DOHH2 (cell line): ENCODE results near the gene SENP1.

Experiments used
- H3F3A ChIP-seq: fragments of 200-600 bp; sonication (generic), shearing (Covaris generic); 2 replicates; pipeline ENCODE4 v1.6.0; 2016; ENCODE audit warnings: antibody characterized with exemption, mild to moderate bottlenecking; ENCODE audit not compliant: control insufficient read depth, insufficient read depth
- H3K27ac ChIP-seq: fragments of 200-600 bp; sonication (generic); 2 replicates; pipeline ENCODE4 v1.5.1; 2014; ENCODE audit warnings: low read depth, mild to moderate bottlenecking, low read length, moderate library complexity
- H3K27me3 ChIP-seq: fragments of 200-600 bp; sonication (generic); 2 replicates; pipeline ENCODE4 v1.6.1; 2014; ENCODE audit warnings: mild to moderate bottlenecking, low read length, mixed read lengths; ENCODE audit not compliant: control insufficient read depth
- H3K36me3 ChIP-seq: fragments of 200-600 bp; sonication (generic); 2 replicates; pipeline ENCODE4 v1.6.1; 2014; ENCODE audit warnings: mild to moderate bottlenecking, low read length, moderate library complexity, mixed read lengths; ENCODE audit not compliant: control insufficient read depth
- H3K4me1 ChIP-seq: fragments of 200-600 bp; sonication (generic); 2 replicates; pipeline ENCODE4 v1.6.1; 2014; ENCODE audit warnings: mild to moderate bottlenecking, low read length, mixed read lengths; ENCODE audit not compliant: control insufficient read depth
- H3K4me2 ChIP-seq: fragments of 200-600 bp; sonication (generic); 2 replicates; pipeline ENCODE4 v1.6.0; 2014; ENCODE audit warnings: mild to moderate bottlenecking, low read length, moderate library complexity
- H3K4me3 ChIP-seq: fragments of 200-600 bp; sonication (generic); 2 replicates; pipeline ENCODE4 v1.5.1; 2014; ENCODE audit warnings: mild to moderate bottlenecking, low read length, mixed read lengths
- H3K79me2 ChIP-seq: fragments of 200-600 bp; sonication (generic); 2 replicates; pipeline ENCODE4 v1.6.1; 2014; ENCODE audit warnings: mild to moderate bottlenecking, low read length, mixed read lengths; ENCODE audit not compliant: control insufficient read depth
- H3K9me2 ChIP-seq: fragments of 200-600 bp; sonication (generic); replicated peaks from 2 replicates; pipeline ENCODE4 v1.6.1; 2014; ENCODE audit warnings: mild to moderate bottlenecking, low read length, mixed read lengths; ENCODE audit not compliant: control insufficient read depth
- H3K9me3 ChIP-seq: fragments of 200-600 bp; sonication (generic); 2 replicates; pipeline ENCODE4 v1.6.1; 2014; ENCODE audit warnings: antibody characterized with exemption, low read length, mixed read lengths; ENCODE audit not compliant: control insufficient read depth, insufficient read depth
- H4K20me1 ChIP-seq: fragments of 200-600 bp; sonication (generic); 2 replicates; pipeline ENCODE4 v1.6.0; 2014; ENCODE audit warnings: low read depth, mild to moderate bottlenecking, antibody characterized with exemption, low read length, moderate library complexity; ENCODE audit not compliant: control insufficient read depth, insufficient read depth
- CTCF ChIP-seq: fragments of 200-600 bp; sonication (generic); IDR thresholded peaks from one replicate; pipeline ENCODE4 v1.5.1; 2014; ENCODE audit warnings: antibody characterized with exemption, mild to moderate bottlenecking, low read depth, low read length; ENCODE audit not compliant: poor library complexity, severe bottlenecking
- EZH2phosphoT487 ChIP-seq: fragments of 200-600 bp; sonication (generic); IDR thresholded peaks from 2 replicates; pipeline ENCODE4 v1.6.1; 2017; ENCODE audit warnings: borderline replicate concordance, mild to moderate bottlenecking, antibody characterized with exemption, low read length, moderate library complexity, mixed read lengths

The SENP1 gene

DNA sequence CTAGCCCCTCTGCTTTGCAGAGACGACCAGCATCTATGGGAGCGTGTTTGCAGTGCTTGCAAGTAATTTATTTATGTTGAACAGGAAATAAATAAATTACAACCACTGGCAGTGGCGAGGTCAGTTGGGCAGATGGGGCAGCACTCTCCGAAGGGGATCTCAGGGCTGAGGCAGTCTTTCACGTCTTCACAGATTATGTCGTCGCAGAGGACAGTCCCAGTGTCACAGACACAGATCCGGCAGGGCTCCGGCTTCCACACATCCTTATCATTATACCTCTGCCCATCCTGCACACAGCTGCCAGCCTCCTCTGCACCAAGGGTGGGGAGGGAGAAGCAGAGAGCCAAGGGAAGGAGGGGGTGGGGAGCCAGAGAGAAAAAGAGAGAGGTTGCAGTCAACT is 106.1 kb downstream of the SENP1 start:
- Histone ChIP-seq H3K4me1 (no peaks in the 10 kb centered on the region), H3K4me3 (no peak overlapping the region), H3K27me3 (peaks cover 61% of the 10 kb centered on the region), H4K20me1 (no peaks in the 10 kb centered on the region), H3K9me2 (no peaks in the 10 kb centered on the region), H3K9me3 (no peaks in the 10 kb centered on the region), H3K27ac (no peak overlapping the region), H3K4me2 (no peak overlapping the region), H3K79me2 (no peaks in the 10 kb centered on the region), H3F3A (no peaks in the 10 kb centered on the region), H3K36me3 (no peaks in the 10 kb centered on the region)
- TF ChIP-seq EZH2phosphoT487 (no peak), CTCF (no peak)

- TF ChIP-seq CTCF (no peak), EZH2phosphoT487 (no peak)
- Histone ChIP-seq H3K9me2 (no peaks in the 10 kb centered on the region), H3K9me3 (no peaks in the 10 kb centered on the region), H3K27ac (no peak overlapping the region), H3F3A (no peaks in the 10 kb centered on the region), H3K36me3 (no peaks in the 10 kb centered on the region), H3K4me1 (no peaks in the 10 kb centered on the region), H3K79me2 (no peaks in the 10 kb centered on the region), H3K4me2 (no peak overlapping the region), H4K20me1 (no peaks in the 10 kb centered on the region), H3K4me3 (no peak overlapping the region), H3K27me3 (peaks cover 46% of the 10 kb centered on the region)
These were observed 108.6 kb downstream of the SENP1 start for GRCh38 chr12:47997321-47997720.

- no peaks in the 10 kb centered on the region for H3F3A ChIP-seq
- H4K20me1 ChIP-seq: no peaks in the 10 kb centered on the region
- no peaks in the 10 kb centered on the region for H3K79me2 ChIP-seq
- H3K36me3 ChIP-seq: no peaks in the 10 kb centered on the region
- no peaks in the 10 kb centered on the region for H3K9me2 ChIP-seq
- no peak overlapping the region for H3K4me2 ChIP-seq
- H3K4me1 ChIP-seq: peaks cover 3% of the 10 kb centered on the region
- H3K4me3 ChIP-seq: no peak overlapping the region
- H3K9me3 ChIP-seq: no peaks in the 10 kb centered on the region
- TF ChIP-seq EZH2phosphoT487: no peak
- no peak for TF ChIP-seq CTCF
- peaks cover 33% of the 10 kb centered on the region for H3K27me3 ChIP-seq
- no peak overlapping the region for H3K27ac ChIP-seq
These were observed 109.9 kb downstream of the SENP1 start for GRCh38 chr12:47995981-47996401.

DNA sequence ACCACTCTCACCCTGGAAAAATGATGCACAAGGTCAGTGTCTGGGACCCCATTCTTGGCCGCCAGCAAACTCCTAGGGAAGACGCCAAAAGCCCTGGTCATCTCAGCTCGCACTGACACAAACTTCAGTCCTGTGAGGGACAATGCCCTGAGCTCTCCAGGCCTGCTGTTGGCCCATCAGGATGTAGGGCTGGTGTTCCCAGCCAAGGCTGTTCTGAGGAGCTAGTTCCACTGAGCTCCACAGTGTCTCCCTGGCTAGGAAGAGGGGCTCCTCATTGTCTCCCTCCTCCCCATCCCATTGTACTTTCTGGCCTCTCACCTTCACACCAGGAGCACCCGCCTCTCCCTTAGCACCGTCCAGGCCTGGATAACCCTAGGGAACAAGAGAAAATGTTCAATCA is 112.4 kb downstream of the SENP1 start:
- peaks cover 4% of the 10 kb centered on the region; the same call in 1 of the 2 replicates for H3F3A ChIP-seq
- no peaks in the 10 kb centered on the region for H3K9me3 ChIP-seq
- H3K79me2 ChIP-seq: no peaks in the 10 kb centered on the region
- H3K9me2 ChIP-seq: no peaks in the 10 kb centered on the region
- no peak overlapping the region for H3K4me3 ChIP-seq
- no peak overlapping the region for H3K4me2 ChIP-seq
- no peaks in the 10 kb centered on the region for H4K20me1 ChIP-seq
- no peak overlapping the region for H3K27ac ChIP-seq
- H3K36me3 ChIP-seq: no peaks in the 10 kb centered on the region
- peaks cover 19% of the 10 kb centered on the region for H3K27me3 ChIP-seq
- TF ChIP-seq CTCF (no peak), EZH2phosphoT487 (no peak)
- peaks cover 21% of the 10 kb centered on the region for H3K4me1 ChIP-seq
